ENCODE measurements around the gene PDE2A.

The PDE2A gene
- long read RNA-seq, donor 1 = 0 reads
- long read RNA-seq, donor 2 = 0 reads
- long read RNA-seq, donor 3 = 0 reads
- long read RNA-seq, donor 4, full-length matches to known transcripts = 1 of 1 reads
- long read RNA-seq, donor 4, partial matches to known transcripts = 0 of 1 reads
- long read RNA-seq, donor 4, other reads (novel, unspliced or antisense) = 0 of 1 reads
- long read RNA-seq, donor 5, partial matches to known transcripts = 0 of 1 reads
- long read RNA-seq, donor 5, other reads (novel, unspliced or antisense) = 0 of 1 reads
- long read RNA-seq, donor 6, full-length matches to known transcripts = 4 of 4 reads
- long read RNA-seq, donor 6, partial matches to known transcripts = 0 of 4 reads
- long read RNA-seq, donor 6, other reads (novel, unspliced or antisense) = 0 of 4 reads
- long read RNA-seq, donor 7, full-length matches to known transcripts = 4 of 4 reads
- long read RNA-seq, donor 7, partial matches to known transcripts = 0 of 4 reads
- long read RNA-seq, donor 7, other reads (novel, unspliced or antisense) = 0 of 4 reads
- long read RNA-seq, donor 8, full-length matches to known transcripts = 1 of 1 reads
- long read RNA-seq, donor 8, partial matches to known transcripts = 0 of 1 reads
- long read RNA-seq, donor 8, other reads (novel, unspliced or antisense) = 0 of 1 reads

DNA sequence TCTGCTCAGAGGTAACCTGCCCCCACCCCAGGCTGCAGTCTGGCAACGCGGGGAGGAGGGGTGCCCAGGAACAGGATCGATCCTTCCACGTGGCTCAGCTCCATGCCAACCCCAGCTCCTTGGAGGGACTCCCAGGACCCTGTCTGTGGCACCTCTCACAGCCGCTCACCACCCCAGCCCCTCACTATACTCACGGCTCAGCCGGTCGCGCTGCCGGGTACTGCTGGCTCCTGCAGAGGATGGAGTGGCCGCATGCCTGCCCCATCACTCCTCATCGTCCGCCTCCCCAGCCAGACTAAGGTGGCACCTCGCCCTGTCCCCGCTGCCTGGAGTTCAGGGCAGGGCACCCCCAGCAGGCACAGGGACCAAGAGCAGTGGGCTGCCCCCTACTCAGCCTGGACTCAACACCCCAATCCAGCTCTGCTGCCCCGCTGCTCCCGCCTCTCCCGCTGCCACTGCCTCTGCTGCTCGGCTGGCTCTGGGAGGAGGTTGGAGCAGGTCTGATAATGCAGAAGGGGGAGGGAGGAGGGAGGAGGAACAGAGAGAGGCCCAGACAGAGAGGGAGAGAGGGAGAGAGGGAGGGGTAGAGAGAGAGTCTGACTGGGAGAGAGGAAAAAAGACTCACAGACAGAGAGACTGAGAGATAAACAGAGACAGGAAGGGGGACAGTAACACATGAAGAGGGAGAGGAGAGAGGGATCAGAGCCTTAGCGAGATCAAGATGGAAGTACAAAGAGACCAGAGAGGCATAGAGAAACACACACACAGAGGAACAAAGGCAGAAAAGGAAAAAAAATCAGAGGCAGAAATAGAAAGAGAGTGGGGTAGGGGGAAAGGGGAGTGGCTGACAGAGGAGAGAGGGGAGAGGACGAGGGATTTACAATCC, at the start of gene PDE2A:
Gene PDE2A, minus strand, starts transcription at position 480 of the 886 bp plus-strand sequence. Its CDS starts 215 bp downstream, at position 265.
- DNase-seq = no peak

DNA sequence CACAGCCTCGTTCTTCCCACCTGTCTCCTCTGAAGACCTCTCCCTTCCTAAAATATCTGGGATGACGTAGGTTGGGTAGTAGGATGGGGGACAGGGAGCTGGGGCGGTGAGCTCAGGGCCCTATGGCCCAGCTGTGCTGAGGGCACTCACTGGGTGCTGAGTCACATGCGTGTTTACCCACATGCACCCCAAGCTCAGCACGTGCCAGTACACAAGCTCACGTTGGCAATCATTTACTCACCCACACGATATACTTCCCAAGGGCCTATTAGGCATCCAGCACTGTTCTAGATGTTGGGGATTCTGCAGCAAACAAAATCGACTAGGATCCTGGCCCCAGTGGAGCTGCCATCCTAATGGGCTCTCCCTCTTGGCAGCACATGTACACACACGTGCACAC, 49.3 kb upstream of the PDE2A start:
- no peak for DNase-seq

DNA sequence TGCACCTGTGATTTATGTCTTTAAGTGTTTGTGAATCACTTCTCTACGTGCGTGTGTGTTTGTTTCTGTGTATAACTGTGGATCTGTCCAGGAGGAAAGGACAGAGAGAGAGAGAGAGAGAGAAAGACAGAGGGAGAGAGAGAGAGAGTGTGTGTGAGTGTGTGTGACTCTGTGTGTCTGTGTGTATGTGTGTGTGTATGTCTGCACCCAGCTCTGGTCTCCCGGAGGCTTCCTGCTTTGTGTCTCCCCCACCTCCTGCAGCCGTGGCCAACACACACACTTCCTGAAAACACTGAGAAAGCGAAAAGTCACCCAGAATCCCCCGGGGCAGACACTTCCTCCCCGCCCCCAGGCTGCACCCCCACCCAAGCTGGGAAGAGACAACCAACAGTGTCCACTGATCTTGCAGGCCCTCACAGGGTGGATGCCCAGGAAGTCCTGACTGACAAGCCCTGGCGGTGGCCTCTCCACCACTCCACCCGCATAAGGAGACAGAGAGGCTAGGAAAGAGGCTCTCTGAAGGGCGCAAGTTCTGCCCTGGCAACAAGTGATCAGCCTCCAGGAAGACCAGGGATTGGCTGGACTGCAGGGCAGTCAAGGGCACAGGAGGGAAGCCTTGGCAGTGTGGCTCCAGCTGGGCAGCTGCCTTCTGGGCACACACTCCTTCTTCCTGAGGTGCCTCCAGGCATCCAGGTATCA, 48.0 kb upstream of the PDE2A start:
- peak; percentile 93 for DNase-seq

DNA sequence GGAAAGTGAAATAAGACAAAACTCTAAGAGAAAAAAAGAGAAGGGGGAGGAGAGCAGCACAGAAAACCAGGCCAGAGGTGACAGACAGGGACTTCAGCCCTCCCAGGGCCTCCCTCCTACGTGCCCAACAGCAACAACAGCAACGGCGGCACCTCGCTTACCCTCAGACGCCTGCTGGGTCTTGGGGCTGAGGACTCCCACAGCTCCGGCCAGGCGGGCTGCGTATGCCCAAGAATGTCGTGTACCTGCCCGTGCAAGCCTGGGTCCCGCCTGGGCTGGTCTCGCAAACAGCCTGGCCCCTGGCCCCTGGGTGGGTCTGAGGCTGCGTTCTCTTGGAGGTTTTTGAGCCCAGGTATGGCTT, 47.4 kb upstream of the PDE2A start:
- DNase-seq = peak; percentile 85

DNA sequence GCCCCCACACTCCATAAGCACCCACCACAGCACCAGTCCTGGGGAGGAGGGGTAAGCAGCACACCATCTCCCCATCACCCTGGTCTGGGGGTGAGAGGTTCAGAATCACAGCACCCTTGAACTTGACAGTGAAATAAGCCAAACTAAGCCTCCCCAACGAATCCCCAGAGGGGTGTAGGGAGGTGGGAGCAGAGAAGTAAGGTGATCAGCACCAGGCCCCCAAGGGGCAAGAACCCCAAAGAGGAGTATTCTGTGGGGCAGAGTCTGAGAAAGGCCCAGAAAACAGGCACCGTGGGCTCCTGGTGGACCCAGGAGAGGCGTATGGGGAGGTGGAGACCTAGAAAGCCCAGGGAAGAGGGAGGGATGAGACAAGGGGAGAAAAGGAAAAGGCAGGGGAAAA, 47.1 kb upstream of the PDE2A start:
- no peak for DNase-seq

DNA sequence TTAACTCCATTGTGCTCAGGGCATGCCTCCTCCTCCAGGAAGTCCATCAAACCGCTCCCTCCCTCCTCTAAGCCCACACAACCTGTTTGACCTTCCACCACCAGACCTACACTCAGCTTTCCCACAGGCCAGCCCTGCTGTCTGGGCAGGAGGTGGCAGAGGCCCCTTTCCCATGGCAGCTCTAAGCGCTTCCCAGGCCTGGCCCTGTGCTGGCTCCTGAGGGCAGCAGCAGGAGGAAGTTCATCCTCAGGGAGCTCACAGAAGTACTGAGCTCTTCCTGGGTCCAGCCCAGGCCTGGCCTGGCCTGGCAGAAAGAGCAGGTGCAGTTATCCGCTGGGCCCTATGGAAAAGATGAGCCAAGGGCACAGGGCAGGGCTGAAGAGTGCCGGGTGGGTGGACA, 46.6 kb upstream of the PDE2A start:
- no peak for DNase-seq

DNA sequence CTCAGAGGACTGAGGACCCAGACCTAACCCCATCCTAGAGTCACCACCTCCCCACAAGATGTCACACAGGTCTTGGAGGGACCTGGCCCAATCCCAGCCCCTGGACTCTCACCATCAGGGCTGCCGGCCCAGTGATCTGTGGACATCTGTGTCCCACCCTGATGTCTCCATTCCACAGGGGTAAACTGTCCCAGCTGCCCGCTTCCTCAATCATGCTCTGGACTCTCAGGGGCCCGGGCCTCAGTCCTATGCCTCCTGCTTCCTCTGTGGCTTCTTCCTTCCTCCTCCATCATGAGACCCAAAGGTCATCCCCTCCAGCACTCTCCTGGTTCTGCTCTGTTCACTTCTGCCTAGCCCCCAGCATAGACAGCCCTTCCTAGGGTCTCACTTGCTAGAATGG, 45.8 kb upstream of the PDE2A start:
- DNase-seq = no peak

DNA sequence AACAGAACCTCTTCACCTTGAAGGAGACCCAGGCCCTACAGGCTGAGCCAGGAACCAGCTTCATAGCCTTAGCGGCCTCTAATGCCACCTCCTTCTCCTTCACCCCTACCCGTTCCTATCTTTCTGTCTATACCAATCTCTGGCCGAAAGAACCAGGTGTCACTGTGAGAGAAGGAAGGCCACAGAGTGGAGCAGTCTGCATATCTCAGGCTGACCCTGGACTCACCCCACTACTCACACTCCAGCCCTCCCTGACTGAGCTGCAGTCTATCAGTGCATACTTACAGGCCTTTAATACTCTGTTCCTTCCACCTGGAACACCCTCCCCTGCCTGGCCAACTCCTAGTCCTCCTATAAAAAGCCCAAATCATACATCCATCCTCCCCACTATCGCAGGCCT, 45.3 kb upstream of the PDE2A start:
- DNase-seq = no peak

DNA sequence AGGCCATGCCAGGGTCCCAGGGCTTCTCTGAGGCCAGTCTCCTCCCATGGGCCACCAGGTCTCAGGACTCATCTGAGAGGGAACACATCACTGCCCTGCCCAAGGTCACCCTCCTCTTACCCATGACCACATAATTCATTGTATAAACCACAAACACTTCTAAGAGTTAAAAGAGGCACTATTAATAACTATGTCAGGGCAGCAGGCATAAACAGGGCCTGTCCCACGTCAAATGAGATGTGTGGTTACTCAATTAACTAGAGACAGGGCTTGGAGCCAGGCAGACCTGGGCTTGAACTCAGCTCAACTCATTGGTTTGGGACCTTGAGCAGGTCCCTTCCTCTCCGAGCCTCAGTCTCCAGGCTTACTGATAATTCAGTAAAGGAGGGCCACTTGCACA, 44.9 kb upstream of the PDE2A start:
- DNase-seq = no peak

DNA sequence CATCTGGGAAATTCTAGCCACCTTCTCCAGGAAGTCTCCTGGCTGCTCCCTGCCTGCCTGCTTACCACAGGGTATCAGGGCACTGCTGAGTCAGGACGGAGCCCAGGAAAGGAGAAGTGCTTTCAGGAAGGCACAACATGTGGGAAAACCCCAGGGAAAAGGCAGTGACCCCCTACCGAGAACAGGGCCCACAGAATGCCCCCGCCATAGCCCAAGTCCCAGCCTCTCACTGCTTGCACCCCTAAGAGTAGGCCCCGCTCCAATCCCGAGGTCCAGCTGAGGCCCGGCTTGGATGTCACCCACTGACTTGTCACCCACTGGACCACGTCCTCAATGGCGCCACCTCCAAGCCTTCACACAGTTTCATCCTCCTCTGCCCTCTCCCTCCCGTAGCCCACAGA, 43.9 kb upstream of the PDE2A start:
- no peak for DNase-seq

DNA sequence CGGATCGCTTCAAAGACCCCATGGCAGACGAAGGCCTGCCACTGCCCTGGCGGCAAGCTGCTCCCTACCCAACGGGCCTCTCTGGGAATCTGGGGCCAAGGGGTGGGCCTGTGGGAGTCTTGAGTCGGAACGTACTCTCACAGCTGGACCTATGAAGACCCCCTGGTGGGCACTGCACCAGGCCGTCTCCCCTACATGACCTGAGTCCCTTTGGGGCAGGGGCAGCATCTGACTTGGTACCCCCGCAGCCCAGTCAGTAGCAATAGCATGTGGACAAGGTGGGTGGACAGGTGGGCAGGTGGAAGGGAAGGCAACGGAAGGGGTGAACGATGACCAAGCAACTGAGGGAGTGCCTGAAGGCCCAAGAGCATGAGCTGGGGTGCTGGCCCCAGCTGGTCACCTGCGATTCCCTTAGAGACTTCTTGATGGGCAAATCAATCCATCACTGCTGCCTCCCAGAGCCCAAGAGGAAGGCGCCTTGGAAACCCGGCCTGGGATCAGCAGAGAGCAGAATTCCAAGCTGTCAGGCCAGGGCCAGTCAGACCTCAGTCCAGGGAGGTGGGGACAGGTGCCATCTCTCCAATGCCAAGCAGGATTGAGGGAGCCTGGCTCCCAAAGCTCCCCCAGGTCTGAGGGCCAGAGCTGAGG, 42.7 kb upstream of the PDE2A start:
- DNase-seq = no peak

DNA sequence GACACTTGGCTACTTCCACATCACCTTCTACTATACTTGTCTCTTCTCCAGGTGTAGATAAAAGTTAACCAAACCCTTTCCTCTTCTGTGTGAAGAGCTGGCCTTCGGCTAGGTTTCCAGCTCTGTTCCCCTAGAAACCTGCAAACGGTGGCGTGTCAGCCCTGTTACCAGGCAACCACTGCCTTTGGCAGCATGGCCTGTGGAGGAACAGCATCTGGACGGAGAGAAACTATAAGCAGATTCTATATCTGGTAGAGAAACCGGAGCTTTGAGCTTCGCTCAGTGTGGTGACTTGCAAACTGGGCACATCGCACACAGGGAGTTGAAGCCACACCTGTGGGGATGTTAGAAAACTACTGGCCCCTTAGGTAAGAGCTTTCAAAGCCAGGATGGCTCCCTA, 42.1 kb upstream of the PDE2A start:
- no peak for DNase-seq

DNA sequence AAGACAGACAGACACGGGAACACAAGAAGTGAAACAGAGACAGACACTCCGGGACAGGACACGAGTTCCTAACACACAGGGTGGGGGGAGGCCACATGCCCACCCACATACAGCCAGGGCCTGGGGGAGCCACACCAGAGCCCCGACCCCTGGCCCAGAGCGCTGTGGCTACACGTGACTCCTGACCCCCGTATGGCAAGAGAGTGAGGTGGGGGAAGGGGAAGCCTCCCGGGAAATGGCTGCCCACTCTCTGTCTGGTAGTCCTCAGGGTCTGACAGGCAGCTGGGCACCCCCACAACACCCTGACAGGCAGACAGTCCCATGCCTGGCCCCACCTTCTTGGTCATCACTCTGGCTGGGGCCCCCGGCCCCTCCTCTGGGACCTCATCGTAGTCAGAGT, 38.6 kb upstream of the PDE2A start:
- no peak for DNase-seq

DNA sequence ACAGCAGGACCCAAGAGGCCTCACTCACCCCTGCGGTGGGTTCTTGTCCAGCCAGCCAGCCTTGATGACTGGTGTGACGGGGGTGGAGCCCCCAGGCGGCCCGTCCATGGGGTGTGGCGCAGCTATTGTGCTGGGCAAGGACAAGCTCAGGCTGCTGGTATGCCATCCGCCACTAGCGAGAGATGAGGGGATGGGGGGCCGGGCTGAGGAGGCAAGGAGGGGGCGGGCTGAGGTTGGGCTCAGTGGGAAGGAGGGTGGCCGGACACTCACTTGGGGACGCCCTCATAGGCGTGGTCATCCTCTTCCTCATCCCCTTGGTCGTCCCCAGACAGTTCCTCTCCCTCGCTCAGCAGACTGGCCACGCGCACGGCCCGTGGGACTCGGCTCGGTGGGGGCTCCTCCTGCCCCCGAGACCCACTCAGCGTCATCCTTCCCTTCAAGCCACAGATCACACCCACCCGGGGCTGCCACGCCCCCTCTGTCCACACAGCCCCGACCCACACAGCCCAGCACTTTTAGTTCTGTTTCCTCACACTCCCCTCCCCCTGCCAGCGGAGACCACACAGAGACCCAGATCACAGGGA, 38.0 kb upstream of the PDE2A start:
- peak; percentile 28 for DNase-seq

DNA sequence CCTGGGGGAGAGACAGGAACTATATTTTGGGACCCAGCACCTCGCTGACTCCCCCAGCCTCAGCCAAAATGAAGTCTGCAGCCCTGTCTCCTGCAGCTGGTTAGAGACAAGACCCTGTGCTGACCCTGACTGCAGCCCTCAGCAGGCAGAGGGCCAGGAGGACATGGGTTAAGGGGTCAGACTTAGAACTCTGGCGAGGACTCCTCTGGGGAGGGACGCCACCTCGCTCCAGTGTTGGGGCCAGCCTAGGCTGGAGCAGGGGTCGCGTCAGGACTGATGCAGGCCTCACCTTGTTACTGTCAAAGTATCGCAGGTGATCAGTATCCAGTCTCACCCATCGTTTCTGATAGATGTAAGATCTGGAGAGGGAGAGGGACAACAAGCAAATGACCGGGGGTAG, 36.9 kb upstream of the PDE2A start:
- no peak for DNase-seq

DNA sequence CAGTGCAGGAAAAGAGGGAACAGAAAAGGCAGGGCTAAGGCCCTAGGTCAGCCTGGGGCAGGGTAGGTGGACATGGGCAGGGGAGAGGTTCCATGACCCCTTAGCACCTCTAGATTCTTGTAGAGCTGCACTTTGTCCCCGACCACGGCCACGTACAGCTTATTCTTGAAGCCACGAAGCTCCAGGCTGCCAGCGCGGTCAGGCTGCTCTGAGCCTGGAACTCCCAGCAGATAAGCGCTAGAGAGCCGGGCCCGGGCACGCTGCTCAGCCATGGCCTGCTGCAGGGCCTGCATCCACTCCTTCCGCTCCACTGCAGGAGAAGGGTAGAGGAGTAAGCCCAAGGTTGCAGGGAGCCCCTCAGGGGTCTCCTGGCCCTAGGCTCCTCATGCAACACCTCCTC, 36.1 kb upstream of the PDE2A start:
- DNase-seq = no peak

DNA sequence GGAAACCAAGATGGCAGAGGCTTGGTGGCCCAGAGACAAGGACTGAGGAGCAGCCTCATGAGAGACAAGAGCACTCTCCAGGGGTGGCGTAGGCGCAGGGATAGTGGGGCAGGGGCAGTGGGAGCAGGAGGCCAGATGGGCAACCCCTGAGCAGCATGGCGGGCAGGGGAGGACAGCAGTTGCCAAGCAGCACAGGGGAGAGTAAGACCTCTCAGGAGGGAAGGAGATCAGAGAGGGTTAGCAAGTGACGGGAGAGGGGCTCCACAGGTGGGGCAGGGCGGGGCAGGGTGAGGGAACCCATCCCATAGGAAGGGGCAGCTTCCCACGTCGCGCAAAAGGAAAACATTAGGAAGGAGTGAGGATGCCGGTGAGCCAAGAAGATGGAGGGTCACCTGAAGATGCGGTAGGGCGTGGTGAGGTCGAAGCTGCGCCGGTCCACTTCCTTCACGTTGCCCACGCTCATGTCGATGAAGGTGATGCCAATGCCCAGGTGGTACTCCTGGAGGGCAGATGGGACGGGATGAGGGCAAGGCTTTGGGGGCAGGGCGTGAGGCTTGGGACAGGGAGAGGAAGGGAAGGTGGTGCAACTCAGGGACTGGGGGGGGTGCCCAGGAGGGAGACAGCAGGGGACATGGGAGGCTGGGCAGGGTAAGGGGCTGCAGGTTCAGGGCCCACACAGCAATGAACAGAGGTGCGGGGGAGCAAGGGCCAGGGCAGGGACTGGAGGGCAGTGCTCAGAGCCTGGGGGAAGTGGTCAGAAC, 35.4 kb upstream of the PDE2A start:
- DNase-seq = no peak

DNA sequence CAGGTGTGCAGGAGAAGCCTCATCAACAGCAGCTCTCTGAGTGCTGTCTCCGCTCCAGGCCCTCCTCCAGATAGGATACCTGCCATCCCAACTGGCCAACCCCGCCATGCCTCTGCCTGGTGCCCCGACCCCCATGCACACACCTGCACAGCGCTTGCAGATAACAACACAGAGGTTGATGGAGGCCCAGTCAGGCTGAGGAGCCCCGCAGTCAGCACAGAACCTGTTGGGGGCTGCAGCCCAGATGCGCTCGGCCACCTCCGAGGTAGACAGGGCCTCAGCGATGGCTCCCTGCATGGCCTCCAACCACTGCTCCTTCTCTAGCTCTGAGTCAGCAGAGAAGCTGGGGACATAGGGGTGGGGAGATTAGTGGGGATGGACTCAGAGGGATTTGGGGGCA, 32.8 kb upstream of the PDE2A start:
- no peak for DNase-seq

DNA sequence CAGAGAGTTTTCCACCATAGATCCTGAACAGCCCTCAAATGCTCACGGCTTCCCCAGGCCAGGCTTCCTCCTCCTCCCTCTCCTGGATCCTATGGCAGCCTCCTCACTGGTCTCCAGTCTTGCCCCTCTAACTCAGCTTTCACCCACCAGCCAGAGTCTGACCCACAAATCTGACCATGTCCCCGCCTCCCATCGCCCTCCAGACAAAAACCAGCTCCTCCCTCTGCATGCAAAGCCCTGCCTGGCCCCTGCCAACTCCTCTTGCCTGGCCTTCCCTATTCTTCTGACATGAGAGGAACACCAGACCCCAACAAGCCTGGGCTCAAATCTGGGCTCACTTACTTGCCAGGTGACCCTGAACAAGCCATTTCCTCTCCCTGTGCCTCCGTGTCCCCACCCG, 32.4 kb upstream of the PDE2A start:
- no peak for DNase-seq

DNA sequence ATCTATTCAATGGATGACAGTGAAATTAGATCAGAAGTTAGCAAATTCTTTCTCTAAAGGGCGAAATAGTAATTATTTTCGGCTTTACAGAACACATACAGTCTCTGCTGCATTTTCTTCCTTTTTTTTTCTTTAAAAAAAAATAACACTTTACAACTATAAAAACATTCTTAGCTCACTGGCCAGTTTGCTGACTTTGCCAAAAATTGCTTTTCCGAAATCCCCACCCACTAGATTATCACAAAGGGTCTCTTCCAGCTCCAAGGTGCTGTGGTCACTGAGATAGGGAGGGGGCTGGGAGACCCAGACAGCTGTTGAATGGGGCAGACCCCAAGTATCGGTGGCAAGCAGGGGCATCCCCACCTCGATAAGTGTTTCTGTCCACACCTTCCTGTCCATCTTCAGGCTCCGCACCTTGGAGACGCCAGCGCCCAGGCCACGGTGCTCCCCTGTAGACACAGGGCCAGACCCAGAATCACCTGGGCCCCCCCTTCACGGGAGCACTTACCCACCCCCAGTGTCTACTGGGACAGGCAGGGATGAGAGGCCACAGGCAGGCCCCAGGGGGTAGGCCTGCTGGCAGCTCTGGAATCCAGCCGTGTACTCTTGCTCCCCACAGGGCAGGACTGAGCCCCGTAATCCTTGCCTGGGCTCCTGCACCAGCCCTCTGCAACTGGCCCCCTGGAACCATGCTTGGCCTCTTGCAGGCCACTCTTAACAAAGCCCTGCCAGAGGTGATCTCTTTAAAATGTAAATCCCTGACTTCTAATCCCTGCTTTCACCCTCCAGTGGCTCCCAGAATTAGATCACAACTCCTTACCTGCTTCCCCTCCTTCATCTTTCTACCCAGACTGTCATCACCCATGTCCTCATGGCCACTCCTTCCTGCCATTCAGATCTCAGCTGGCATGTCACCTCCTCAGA, 31.5 kb upstream of the PDE2A start:
- DNase-seq = no peak

Data from right kidney (tissue), 9 donors.